GM19239 (cell line): ENCODE measurements around the gene NSMCE4A.
"Not testable (repeated sequence)": the region's sequence is repeated elsewhere in the genome, so short reads cannot be mapped to it uniquely, and the experiment has no call there.

ENCODE experiments used
- DNase-seq: peaks from one replicate; pipeline ENCODE4 v3.0.0; 2011; ENCODE audit warnings: low spot score; ENCODE audit not compliant: insufficient read length
- FAIRE-seq: peaks from 2 replicates; lab custom pipeline; 2011; peaks lifted over from hg19 to GRCh38; lab: Jason Lieb, UNC

The NSMCE4A gene

GRCh38 chr10:121942749-121943416 lies 32.1 kb downstream of the NSMCE4A start:
- FAIRE-seq (no peak), DNase-seq (no peak)

GRCh38 chr10:121941532-121941931 lies 33.5 kb downstream of the NSMCE4A start:
- FAIRE-seq: no peak
- DNase-seq: no peak

- DNase-seq (no peak), FAIRE-seq (no peak)
Observed at GRCh38 chr10:121936295-121936694, 38.7 kb downstream of the NSMCE4A start.

GRCh38 chr10:121935702-121936101 lies 39.3 kb downstream of the NSMCE4A start:
- no peak for FAIRE-seq
- no peak for DNase-seq

GRCh38 chr10:121930268-121931085 lies 44.5 kb downstream of the NSMCE4A start:
- FAIRE-seq, DNase-seq: not testable (repeated sequence)

GRCh38 chr10:121929585-121930267 lies 45.3 kb downstream of the NSMCE4A start:
- FAIRE-seq, DNase-seq: not testable (repeated sequence)

- peak; percentile 15 for DNase-seq
- FAIRE-seq: peak; percentile 14
Observed at GRCh38 chr10:121928528-121928884, 46.5 kb downstream of the NSMCE4A start.

GRCh38 chr10:121927841-121928527 lies 47.0 kb downstream of the NSMCE4A start, which contains the start of gene ATE1:
ATE1 (minus strand) TSS chr10:121928031; CDS start chr10:121927949, 82 bp downstream.
- peak; percentile 14 for FAIRE-seq
- peak; percentile 68 for DNase-seq

- FAIRE-seq (no peak), DNase-seq (peak; percentile 20)
Observed at GRCh38 chr10:121927318-121927840, 47.6 kb downstream of the NSMCE4A start.

- FAIRE-seq: peak; percentile 83
- DNase-seq: peak; percentile 18
Observed at GRCh38 chr10:121926671-121927317, 48.2 kb downstream of the NSMCE4A start.

- DNase-seq (no peak), FAIRE-seq (no peak)
Observed at GRCh38 chr10:121926157-121926556, 48.9 kb downstream of the NSMCE4A start.

- FAIRE-seq (no peak), DNase-seq (no peak)
Observed at GRCh38 chr10:121921238-121921931, 53.6 kb downstream of the NSMCE4A start.

GRCh38 chr10:121919666-121920065 lies 55.4 kb downstream of the NSMCE4A start:
- FAIRE-seq (no peak), DNase-seq (no peak)

- not testable (repeated sequence) for DNase-seq, FAIRE-seq
Observed at GRCh38 chr10:121918800-121919199, 56.2 kb downstream of the NSMCE4A start.

GRCh38 chr10:121914661-121915060 lies 60.4 kb downstream of the NSMCE4A start:
- no peak for FAIRE-seq
- no peak for DNase-seq

GRCh38 chr10:121911421-121911697 lies 63.7 kb downstream of the NSMCE4A start:
- DNase-seq: no peak
- FAIRE-seq: no peak

GRCh38 chr10:121910673-121911420 lies 64.2 kb downstream of the NSMCE4A start:
- FAIRE-seq (no peak), DNase-seq (no peak)
